Caco-2 (cell line): ENCODE data around the gene CKAP4. TPM values are rescaled to one million over a fixed set of nuclear protein-coding genes. Genes with fewer than 3 reads are reported as not detected.

Experiments
- BruUV-seq: library from RNA; stranded (reverse); fragments of 400-500 nt; replicated peaks from 2 replicates; lab custom pipeline; 2021; lab: Mats Ljungman, UMichigan
- CTCF ChIA-PET: fragments of 300-600 bp; sonication (Branson Sonifier 250); formaldehyde crosslinking; loops from one replicate; lab custom pipeline; 2022; ENCODE audit warnings: antibody characterized with exemption; lab: Charles Lee
- POLR2A ChIA-PET: fragments of 300-600 bp; sonication (Branson Sonifier 250); formaldehyde crosslinking; loops from one replicate; lab custom pipeline; 2022; ENCODE audit warnings: antibody characterized with exemption; lab: Charles Lee
- DNase-seq, 2 experiments: peaks; one replicate each; pipeline versions ENCODE4 v3.0.0 to v3.0.0-alpha.2; 2020 to 2022
- H3K27me3 ChIP-seq: replicated peaks from 2 replicates; pipeline ENCODE4 v1.6.0; 2011; ENCODE audit warnings: low read length; ENCODE audit not compliant: control insufficient read depth, insufficient read depth
- H3K36me3 ChIP-seq: 2 replicates; pipeline ENCODE4 v1.5.1; 2011; ENCODE audit warnings: low read length; ENCODE audit not compliant: control insufficient read depth, insufficient read depth
- H3K4me1 ChIP-seq: fragments of 250-450 bp; sonication (Bioruptor Pico); 2 replicates; pipeline ENCODE4 v1.5.1; 2020; ENCODE audit warnings: mild to moderate bottlenecking
- H3K4me3 ChIP-seq: 2 replicates; pipeline ENCODE4 v1.5.1; 2011; ENCODE audit warnings: low read depth, mild to moderate bottlenecking, control low read depth, low read length
- H3K9me3 ChIP-seq: fragments of 250-450 bp; sonication (Bioruptor Pico); 2 replicates; pipeline ENCODE4 v1.5.1; 2020; ENCODE audit warnings: mild to moderate bottlenecking, moderate library complexity
- H3K27ac Mint-ChIP-seq: one replicate; pipeline ENCODE4 v1.8.0; 2022; ENCODE audit warnings: mixed read lengths; ENCODE audit not compliant: unreplicated experiment
- H3K27me3 Mint-ChIP-seq: one replicate; pipeline ENCODE4 v1.8.0; 2022; ENCODE audit warnings: mixed read lengths; ENCODE audit not compliant: insufficient read depth, unreplicated experiment
- H3K36me3 Mint-ChIP-seq: one replicate; pipeline ENCODE4 v1.8.0; 2022; ENCODE audit warnings: mild to moderate bottlenecking, mixed read lengths; ENCODE audit not compliant: insufficient read depth, unreplicated experiment
- H3K4me1 Mint-ChIP-seq: one replicate; pipeline ENCODE4 v1.8.0; 2022; ENCODE audit warnings: low read depth, mixed read lengths; ENCODE audit not compliant: unreplicated experiment
- H3K4me3 Mint-ChIP-seq: one replicate; pipeline ENCODE4 v1.8.0; 2022; ENCODE audit warnings: mild to moderate bottlenecking, moderate library complexity, mixed read lengths; ENCODE audit not compliant: unreplicated experiment
- H3K9me3 Mint-ChIP-seq: one replicate; pipeline ENCODE4 v1.8.0; 2022; ENCODE audit warnings: mixed read lengths; ENCODE audit not compliant: unreplicated experiment
- CTCF ChIP-seq, 2 experiments: fragments of 200-600 bp in 1 of 2; IDR thresholded peaks; 1 replicate in 1 of 2; 2 replicates in 1 of 2; pipeline versions ENCODE4 v1.5.1 to v1.8.0; 2011 to 2022; ENCODE audit warnings: antibody characterized with exemption in 1 of 2, control low read depth in 1 of 2, inconsistent platforms in 1 of 2, low read depth in 1 of 2, low read length in 1 of 2, mild to moderate bottlenecking in 1 of 2, moderate library complexity in 1 of 2; ENCODE audit not compliant: insufficient read depth in 1 of 2, severe bottlenecking in 1 of 2, unreplicated experiment in 1 of 2
- intact Hi-C: fragments of 100-400 bp; cut with micrococcal nuclease; formaldehyde crosslinking; loops from one replicate; pipeline ENCODE4 v1.10.0; 2022; ENCODE audit not compliant: unreplicated experiment
- total RNA-seq: library from RNA; stranded (reverse); gene quantifications from 2 replicates; pipeline ENCODE4 v1.2.3, GENCODE V29; 2022

CKAP4 gene
- total RNA-seq, 1 experiment from 2014 or later = 63.1 TPM

- DNase-seq = no peak
- H3K4me3 Mint-ChIP-seq = no peak overlapping the region
- Histone ChIP-seq H3K27me3 (no peaks in the 10 kb centered on the region), H3K4me3 (no peak overlapping the region), H3K9me3 (no peaks in the 10 kb centered on the region), H3K36me3 (no peaks in the 10 kb centered on the region), H3K4me1 (no peaks in the 10 kb centered on the region)
- H3K27me3 Mint-ChIP-seq = peaks cover 3% of the 10 kb centered on the region
- no peaks in the 10 kb centered on the region for H3K36me3 Mint-ChIP-seq
- intact Hi-C loops = no loop called here
- ChIA-PET CTCF (no interaction called here), POLR2A (no interaction called here)
- no TSS peak for BruUV-seq
- H3K27ac Mint-ChIP-seq = no peak overlapping the region
- no peaks in the 10 kb centered on the region for H3K4me1 Mint-ChIP-seq
- peaks cover 9% of the 10 kb centered on the region for H3K9me3 Mint-ChIP-seq
- TF ChIP-seq CTCF (IDR thresholded peaks at IDR 0.05; ENCODE audit: insufficient read depth in 1 of 2, low read depth in 1 of 2, low read length in 1 of 2, severe bottlenecking in 1 of 2, unreplicated experiment in 1 of 2) = no peak
Measured at GRCh38 chr12:106204312-106204711, 43.5 kb downstream of the CKAP4 start.

- Histone ChIP-seq H3K4me3 (no peak overlapping the region), H3K9me3 (no peaks in the 10 kb centered on the region), H3K4me1 (no peaks in the 10 kb centered on the region), H3K27me3 (no peaks in the 10 kb centered on the region), H3K36me3 (no peaks in the 10 kb centered on the region)
- POLR2A ChIA-PET = no interaction called here
- no peaks in the 10 kb centered on the region for H3K36me3 Mint-ChIP-seq
- no peak for TF ChIP-seq CTCF (IDR thresholded peaks at IDR 0.05; ENCODE audit: insufficient read depth in 1 of 2, low read depth in 1 of 2, low read length in 1 of 2, severe bottlenecking in 1 of 2, unreplicated experiment in 1 of 2)
- intact Hi-C loops = no loop called here
- CTCF ChIA-PET = no interaction called here
- H3K4me1 Mint-ChIP-seq = no peaks in the 10 kb centered on the region
- BruUV-seq = no TSS peak
- DNase-seq = no peak
- H3K27ac Mint-ChIP-seq = no peak overlapping the region
- peaks cover 3% of the 10 kb centered on the region for H3K27me3 Mint-ChIP-seq
- H3K4me3 Mint-ChIP-seq = no peak overlapping the region
- H3K9me3 Mint-ChIP-seq = no peaks in the 10 kb centered on the region
Measured at GRCh38 chr12:106197906-106198623, 49.8 kb downstream of the CKAP4 start.

- no peaks in the 10 kb centered on the region for H3K4me1 Mint-ChIP-seq
- no TSS peak for BruUV-seq
- CTCF ChIA-PET = no interaction called here
Measured at GRCh38 chr12:106195621-106196027, 52.2 kb downstream of the CKAP4 start.

More at GRCh38 chr12:106195621-106196027, 52.2 kb downstream of the CKAP4 start:
- no peaks in the 10 kb centered on the region for H3K36me3 Mint-ChIP-seq
- H3K27ac Mint-ChIP-seq = no peak overlapping the region
- TF ChIP-seq CTCF (IDR thresholded peaks at IDR 0.05; ENCODE audit: insufficient read depth in 1 of 2, low read depth in 1 of 2, low read length in 1 of 2, severe bottlenecking in 1 of 2, unreplicated experiment in 1 of 2) = no peak
- peaks cover 3% of the 10 kb centered on the region for H3K27me3 Mint-ChIP-seq
- no peaks in the 10 kb centered on the region for H3K27me3 ChIP-seq
- POLR2A ChIA-PET = no interaction called here
- no peaks in the 10 kb centered on the region for H3K9me3 Mint-ChIP-seq
- no peak overlapping the region for H3K4me3 ChIP-seq
- H3K9me3 ChIP-seq = no peaks in the 10 kb centered on the region
- intact Hi-C loops = no loop called here
- DNase-seq = no peak
- H3K36me3 ChIP-seq = no peaks in the 10 kb centered on the region
- H3K4me1 ChIP-seq = no peaks in the 10 kb centered on the region
- no peak overlapping the region for H3K4me3 Mint-ChIP-seq
